Amygdala (tissue), 56 donors: ENCODE data around the gene GABRR2.
"Not testable (repeated sequence)": the region's sequence is repeated elsewhere in the genome, so short reads cannot be mapped to it uniquely, and the experiment has no call there.

Source experiments
- DNase-seq, 56 donors: peaks; one replicate each; lab custom pipeline; 2025; lab: John Stamatoyannopoulos, UW

GABRR2 gene

DNA sequence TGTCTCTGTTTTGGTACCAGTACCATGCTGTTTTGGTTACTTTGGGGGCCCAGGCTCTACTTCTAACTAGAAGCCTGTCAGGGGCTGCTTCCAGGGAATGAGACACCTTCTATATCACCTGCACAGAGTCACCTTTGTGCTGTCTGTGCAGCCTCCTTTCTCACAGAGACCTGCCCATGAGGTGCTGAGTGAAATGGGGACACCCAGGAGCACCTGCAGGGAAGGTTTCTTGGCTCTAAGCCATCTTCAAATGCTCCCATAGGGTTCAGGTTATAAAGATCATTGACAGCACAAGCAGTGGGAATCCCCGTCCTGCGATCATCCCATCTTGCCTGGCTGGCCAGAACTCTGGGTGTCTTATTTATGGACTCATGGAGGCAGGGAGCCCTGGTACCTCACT, 19.1 kb downstream of the GABRR2 start:
- DNase-seq, result no peak

DNA sequence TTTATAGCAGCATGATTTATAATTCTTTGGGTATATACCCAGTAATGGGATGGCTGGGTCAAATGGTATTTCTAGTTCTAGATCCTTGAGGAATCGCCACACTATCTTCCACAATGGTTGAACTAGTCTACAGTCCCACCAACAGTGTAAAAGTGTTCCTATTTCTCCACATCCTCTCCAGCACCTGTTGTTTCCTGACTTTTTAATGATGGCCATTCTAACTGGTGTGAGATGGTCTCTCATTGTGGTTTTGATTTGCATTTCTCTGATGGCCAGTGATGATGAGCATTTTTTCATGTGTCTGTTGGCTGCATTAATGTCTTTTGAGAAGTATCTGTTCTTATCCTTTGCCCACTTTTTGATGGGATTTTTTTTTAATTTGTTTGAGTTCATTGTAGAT, 20.0 kb downstream of the GABRR2 start:
- DNase-seq, result not testable (repeated sequence)

DNA sequence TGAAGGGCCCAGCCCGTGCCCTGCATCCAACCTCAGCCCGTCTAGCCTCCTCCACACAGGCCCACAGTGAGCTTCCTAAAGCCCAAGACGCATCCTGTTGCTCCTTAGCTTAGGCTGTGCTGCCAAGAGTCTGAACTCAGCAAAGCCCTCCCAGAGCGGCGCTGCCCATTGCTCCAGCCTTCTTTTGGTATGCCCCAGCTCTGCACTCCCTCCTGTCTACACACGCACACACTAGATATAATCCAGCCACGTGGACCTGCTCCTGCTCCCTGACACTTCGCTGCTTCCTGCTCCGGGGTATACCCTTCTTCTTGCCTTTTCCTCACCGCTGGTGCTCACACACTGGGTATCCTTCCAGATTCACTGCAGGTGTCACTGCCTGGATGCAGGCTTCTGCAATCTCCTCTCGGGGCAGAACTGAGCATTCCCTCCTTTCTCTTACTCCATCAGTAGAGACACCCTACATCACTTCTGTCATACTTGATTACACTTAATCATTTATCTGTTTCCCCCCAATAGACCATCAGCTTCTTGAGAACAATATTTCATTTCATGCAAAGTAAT, 23.8 kb downstream of the GABRR2 start:
- DNase-seq, result no peak

- DNase-seq, result no peak
These were observed 24.5 kb downstream of the GABRR2 start for GRCh38 chr6:89290401-89291155.

DNA sequence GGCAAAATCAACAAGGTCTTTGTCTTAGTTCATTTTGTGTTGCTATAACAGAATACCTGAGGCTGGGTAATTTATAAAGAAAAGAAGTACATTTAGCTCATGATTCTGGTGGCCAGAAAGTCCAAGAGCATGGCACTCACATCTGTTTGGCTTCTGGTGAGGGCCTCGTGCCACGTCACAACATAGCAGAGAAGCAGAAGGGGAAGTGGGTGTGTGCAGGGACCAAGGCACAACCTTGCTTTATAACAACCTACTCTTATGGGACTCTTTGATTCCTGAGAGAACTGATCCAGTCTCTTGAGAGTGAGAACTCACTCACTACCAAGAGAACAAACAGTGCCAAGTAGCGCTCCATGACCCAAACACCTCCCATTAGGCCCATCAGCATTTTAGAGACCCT, 25.4 kb downstream of the GABRR2 start:
- DNase-seq, result no peak

DNA sequence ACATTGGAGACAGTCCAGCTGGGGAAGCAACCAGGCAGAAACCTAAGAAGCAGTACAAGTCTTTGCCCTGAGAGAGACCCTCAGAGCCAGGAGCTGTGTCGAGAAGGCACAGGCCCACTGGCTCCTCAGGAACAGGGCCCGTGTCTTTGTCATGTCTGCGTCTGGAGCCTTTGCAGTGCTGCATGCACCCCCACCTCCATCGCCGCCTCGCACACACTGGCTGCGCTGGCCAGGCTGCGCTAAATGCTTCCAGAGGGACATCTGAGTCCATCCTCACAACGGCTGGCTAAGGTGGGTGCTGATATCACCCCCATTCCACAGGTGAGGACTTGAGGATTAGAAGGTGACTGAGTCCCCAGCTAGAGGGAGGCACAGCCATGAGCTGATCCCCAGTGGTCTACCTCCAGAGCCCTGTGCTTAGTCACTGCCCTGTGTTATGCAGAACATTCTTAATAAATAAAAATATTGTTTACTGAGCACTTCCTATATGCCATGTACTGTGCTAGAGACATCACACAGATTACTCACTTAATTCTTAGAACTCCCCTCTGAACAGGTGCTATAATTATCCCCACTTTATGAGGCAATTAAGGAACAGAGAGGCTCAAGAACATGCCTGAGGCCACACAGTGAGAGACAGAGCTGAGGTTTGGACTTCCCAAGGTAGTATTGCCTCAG, 27.6 kb downstream of the GABRR2 start:
- no peak for DNase-seq

GRCh38 chr6:89286516-89286915, 28.6 kb downstream of the GABRR2 start:
- DNase-seq, result no peak

DNA sequence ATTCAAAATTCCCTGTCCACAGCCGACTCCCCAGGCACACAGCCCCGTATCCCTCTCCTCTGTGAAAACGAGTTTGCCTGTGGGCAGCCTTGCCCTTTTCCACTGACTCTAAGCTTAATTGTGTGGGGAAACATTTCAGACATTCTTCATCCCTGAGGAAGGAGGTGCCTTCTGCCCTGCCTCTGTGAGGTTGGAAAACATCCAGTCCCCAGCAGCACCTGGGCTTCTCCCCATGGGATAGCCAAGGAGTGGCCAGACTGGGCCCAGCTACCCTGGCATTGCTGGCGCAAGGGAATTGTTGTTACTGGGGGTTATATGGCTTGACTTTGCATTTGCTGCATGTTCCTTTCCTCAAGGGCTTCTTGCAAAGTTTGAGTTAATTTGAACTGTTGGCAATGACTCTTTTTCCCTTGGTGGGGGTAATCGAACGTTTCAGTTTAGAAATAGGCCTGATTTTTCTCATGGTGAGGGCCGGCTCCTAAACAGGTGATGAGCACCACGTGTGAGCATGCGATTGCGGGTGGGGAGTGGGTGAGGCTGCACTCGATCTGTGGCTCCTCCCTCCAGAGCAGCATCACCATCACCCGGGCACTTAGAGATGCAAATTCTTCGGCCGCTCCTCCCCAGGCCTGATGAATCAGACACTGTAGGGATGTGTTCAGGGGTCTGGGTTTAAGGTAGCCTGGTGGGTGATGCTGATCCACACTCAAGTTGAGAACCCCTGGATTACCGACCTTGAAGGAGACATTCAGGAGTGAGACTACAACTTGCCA, 29.9 kb downstream of the GABRR2 start:
- no peak for DNase-seq

DNA sequence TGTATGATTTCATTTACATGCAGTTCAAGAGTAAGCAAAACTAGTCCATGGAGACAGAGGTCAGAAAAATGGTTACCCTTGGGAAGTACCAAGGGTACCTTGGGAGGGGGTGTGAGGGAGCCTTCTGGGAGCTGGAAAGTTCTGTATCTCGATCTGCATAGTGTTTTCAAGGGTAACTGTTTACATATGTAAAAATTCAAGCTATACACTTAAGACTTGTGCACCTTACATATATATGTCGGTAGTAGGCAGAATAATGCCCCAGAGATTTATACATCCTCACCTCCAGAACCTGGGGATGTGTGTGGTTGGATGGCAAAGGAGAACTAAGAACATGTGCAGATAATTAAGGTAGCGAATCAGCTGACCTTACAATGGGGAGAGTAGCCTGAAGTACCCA, 31.0 kb downstream of the GABRR2 start:
- no peak for DNase-seq

GRCh38 chr6:89282749-89283148, 32.4 kb downstream of the GABRR2 start:
- DNase-seq, result no peak

- no peak for DNase-seq
These were observed 33.3 kb downstream of the GABRR2 start for GRCh38 chr6:89281779-89282246.

- DNase-seq, result no peak
These were observed 36.1 kb downstream of the GABRR2 start for GRCh38 chr6:89278956-89279355.

GRCh38 chr6:89275900-89276299, 39.2 kb downstream of the GABRR2 start:
- no peak for DNase-seq

DNA sequence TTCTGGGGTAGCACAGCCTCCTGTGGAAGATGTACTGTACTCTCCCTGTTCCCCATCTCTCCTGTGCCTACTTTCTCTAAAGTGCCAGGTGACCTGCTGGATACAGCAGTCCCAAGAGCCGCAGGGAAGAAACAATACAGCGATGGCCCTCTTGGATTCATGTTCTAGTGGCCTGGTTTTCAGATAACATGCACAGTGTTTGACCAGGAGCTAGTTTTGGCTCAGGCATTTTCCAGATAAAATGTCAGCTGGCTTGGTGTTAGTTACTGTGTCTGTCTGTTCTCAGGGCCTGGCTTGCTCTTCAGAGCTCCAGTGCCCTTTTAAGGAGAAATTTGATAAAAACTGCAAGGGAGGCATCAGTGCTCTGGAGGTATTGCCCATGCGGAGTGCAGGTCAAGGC, 41.3 kb downstream of the GABRR2 start:
- DNase-seq, result no peak

DNA sequence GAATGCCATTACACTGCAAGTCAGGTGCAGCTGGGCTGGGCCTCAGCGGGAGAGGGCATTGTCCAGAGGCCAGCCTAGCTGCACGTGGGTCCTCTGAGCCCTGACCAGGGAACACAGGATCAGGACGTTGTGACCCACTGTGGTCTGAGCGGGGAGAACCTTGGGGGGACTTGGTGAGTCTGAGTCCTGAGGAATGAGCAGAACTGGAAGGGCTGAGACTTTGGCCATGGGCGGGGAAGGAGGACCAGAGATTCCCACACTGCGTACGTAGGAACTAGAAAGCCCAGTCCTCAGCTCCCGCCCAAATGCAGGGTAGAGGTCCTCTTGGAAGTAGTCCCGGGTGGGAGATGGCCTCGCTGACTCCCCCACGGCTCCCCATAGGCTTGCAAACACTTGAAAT, 42.5 kb downstream of the GABRR2 start:
- DNase-seq, result no peak

DNA sequence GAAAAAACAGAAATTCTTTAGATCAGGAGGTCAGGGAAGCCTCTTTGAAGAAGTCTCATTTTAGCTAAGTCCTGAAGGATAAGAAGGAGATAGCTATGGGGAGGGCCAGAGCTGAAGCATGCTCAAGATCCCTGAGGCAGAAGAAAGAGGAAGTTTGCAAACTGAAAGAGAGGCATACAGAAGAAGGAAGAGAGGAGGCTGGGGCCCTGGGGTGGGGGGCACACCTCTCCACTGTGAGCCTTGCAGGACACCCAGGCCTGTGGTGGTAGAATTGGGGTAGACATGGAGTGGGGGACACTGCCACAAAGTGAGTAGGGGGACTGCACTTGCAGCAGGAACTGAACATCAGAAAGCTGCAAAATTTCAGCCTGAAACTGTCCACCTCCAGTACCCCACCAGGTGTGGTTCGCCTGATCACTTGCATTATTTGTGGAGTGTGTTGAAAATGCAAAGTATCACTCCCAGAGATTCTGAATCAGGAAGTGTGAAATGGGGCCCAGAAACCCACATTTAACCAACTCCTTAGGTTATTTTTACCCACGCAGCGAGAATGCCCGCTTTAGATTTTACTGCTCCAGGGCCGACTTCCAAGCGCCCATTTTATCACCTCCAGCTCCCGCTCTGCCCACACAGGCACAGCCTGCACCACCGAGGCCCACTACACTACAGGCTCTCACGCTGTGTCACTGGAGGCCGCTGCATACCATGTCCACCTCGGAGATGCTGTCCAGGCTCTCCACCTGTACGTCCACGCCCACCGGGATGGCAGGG, 44.0 kb downstream of the GABRR2 start:
- DNase-seq, result peak in 1 of 56 donors; percentile 18

GRCh38 chr6:89269981-89270380, 45.1 kb downstream of the GABRR2 start:
- DNase-seq, result no peak

GRCh38 chr6:89269252-89269651, 45.8 kb downstream of the GABRR2 start:
- DNase-seq, result no peak

DNA sequence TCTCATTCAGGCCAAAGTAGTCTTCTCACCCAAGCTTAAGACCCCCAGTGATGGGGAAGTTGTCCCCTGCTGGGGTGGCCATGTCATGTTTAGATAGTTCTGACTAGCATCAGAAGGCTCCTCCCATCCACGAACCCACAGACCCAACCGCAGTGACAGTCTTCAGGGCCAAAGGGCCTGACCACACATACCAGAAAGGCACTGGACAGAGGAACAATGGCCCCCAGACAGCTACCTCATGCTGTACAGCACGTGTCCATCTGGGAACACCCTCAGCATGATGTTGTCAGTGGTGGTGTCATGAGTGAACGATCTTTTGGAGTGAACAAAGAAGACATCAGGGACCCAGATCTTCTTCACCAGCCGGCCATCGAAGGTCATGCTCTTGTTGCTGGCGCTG, 46.3 kb downstream of the GABRR2 start:
- DNase-seq, result no peak

DNA sequence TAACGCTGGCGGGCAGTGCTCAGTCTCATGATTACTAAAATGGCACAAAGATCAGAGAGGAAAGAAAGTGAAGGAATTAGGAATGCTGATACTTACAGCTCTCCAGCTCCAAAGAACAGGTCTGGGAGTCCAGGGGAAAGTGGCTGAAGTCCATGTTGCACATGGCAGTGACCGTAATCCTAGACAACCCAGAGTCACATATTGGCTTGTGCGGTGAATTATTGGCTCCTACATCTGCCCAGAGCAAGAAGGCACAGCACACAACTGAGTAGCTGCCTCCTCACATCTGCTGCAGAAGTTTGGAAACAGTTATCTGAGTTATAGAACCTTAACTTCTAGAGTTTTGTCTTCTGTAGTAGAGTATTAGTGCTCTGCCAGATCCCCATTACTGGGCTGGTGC, 47.2 kb downstream of the GABRR2 start:
- DNase-seq, result no peak
